GM12872 (cell line): ENCODE measurements around the gene JAZF1.
A peak's percentile ranks its signal among the peaks of the same experiment; 100 is the strongest.

ENCODE experiments used
- CTCF ChIP-seq: IDR thresholded peaks from 3 replicates; pipeline ENCODE4 v1.5.1; 2011; ENCODE audit warnings: low read depth, mild to moderate bottlenecking, low read length, moderate library complexity; ENCODE audit not compliant: insufficient read depth

Gene JAZF1

DNA sequence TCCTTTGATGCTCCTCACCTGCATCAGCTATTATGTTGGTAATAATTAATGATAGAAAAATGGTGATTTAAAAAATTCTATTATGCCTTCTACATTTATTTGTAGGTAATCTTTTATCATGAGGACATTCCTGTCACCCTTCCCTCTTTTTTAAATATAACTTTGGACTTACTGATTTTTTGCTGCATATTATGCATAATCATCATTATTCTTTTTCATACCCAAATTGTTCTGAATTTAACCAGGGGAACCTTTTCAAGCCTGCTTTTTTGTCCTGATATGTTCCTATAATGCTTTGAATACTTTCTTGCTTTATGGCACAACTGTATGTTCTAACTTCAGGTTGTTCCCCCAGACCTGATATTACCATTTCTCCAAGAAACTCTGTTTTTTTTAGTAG, 392.2 kb downstream of the JAZF1 start:
- no peak for TF ChIP-seq CTCF

DNA sequence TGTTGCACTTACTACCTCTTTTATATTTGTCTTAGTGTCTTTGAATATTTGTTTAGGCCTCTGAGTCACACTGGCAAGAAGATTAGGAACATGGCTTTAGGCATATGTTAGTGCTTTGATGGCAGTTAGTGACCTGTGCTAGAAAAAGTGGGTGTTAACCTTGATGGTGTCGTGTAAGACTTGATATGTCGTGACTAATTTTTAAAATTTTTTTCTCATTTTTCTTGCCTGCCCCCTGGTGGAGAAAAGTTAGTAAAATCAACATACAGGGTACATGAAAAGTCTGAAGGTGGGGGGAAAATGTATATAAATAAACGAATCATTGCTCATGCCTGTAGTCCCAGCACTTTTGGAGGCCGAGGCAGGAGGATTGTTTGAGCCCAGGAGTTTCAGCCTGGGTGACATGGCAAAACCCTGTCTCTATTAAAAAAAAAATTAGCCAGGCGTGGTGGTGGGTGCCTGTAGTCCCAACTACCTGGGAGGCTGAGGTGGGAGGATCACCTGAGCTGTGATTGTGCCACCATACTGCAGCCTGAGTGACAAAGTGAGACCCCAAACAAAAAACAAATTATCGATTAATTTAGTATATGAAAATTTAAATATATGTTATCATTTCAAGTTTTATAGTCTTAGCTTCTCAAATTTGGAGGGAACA, 396.1 kb downstream of the JAZF1 start:
- TF ChIP-seq CTCF, result peak; percentile 57

DNA sequence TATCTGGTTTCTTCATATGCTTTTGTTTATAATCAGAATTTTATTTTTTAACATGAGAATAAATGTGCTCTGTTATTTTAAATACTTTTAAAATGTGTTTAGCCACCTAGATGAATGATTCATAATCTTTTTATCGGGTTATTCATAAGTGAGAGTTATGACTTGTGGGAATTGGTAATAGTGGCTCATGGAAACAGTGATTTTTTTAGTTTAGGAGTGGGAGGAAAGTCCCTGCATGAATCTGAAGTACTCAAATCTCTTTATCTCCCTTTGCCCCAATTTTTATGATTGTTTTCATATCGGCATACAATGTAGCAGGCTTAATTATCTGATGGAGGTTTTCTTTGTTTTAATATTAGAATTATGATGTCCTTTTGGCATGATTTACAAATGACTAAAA, 397.7 kb downstream of the JAZF1 start:
- TF ChIP-seq CTCF, result no peak

DNA sequence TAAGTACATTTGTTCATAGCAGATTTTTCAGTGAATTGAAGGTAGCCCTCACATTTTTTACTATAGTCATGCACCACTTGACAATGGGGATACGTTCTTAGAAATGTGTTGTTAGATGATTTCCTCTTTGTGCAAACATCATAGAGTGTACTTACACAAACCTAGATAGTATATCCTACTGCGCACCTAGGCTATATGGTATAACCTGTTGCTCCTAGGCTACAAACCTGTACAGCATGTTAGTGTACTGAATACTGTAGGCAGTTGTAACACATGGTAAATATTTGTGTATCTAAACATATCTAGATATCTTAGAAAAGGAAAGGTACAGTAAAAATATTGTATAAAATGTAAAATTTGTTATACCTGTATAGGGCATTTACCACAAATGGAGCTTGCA, 399.4 kb downstream of the JAZF1 start:
- no peak for TF ChIP-seq CTCF
